ENCODE results near the gene FRMD8.
"Not testable (repeated sequence)": the region's sequence is repeated elsewhere in the genome, so short reads cannot be mapped to it uniquely, and the experiment has no call there.

The FRMD8 gene

GRCh38 chr11:65437436-65438227, 51.2 kb downstream of the FRMD8 start:
- DNase-seq: no peak

- no peak for DNase-seq
Observed at GRCh38 chr11:65438257-65439151, 52.1 kb downstream of the FRMD8 start.

- no peak for DNase-seq
Observed at GRCh38 chr11:65439331-65440181, 53.1 kb downstream of the FRMD8 start.

GRCh38 chr11:65440831-65441499, 54.5 kb downstream of the FRMD8 start:
- no peak for DNase-seq

- no peak for DNase-seq
Observed at GRCh38 chr11:65442842-65443331, 56.5 kb downstream of the FRMD8 start.

- DNase-seq: no peak
Observed at GRCh38 chr11:65444314-65445051, 58.0 kb downstream of the FRMD8 start.

- DNase-seq: no peak
Observed at GRCh38 chr11:65445101-65445603, 58.7 kb downstream of the FRMD8 start.

- DNase-seq: no peak
Observed at GRCh38 chr11:65445604-65446445, 59.4 kb downstream of the FRMD8 start.

GRCh38 chr11:65446446-65447277, 60.2 kb downstream of the FRMD8 start:
- no peak for DNase-seq

GRCh38 chr11:65448074-65448417, 61.6 kb downstream of the FRMD8 start:
- no peak for DNase-seq

- no peak for DNase-seq
Observed at GRCh38 chr11:65448418-65449105, 62.1 kb downstream of the FRMD8 start.

GRCh38 chr11:65451301-65451700, 64.9 kb downstream of the FRMD8 start:
- DNase-seq: not testable (repeated sequence)

- DNase-seq: not testable (repeated sequence)
Observed at GRCh38 chr11:65452259-65452658, 65.8 kb downstream of the FRMD8 start.

GRCh38 chr11:65452806-65453490, 66.5 kb downstream of the FRMD8 start:
- DNase-seq: no peak

GRCh38 chr11:65454311-65454695, 67.9 kb downstream of the FRMD8 start:
- DNase-seq: no peak

- DNase-seq: peak; percentile 52 to 71
Observed at GRCh38 chr11:65454696-65455456, 68.4 kb downstream of the FRMD8 start.

GRCh38 chr11:65456418-65456817, 70.0 kb downstream of the FRMD8 start:
- no peak for DNase-seq
